Naive thymus-derived CD8-positive, alpha-beta T cell (primary cell): ENCODE data around the gene ITGA7. TPM values are rescaled to one million over a fixed set of nuclear protein-coding genes. Genes with fewer than 3 reads are reported as not detected.

Experiments used
- ATAC-seq, 2 donors: fragments of 150-1000 bp; cut with Tn5 transposase in 1 of 2; sonication (Bioruptor Pico), chemical (Tn5 transposase) in 1 of 2; 1 replicate in 1 of 2; 2 replicates in 1 of 2; pipeline ENCODE4 v1.10.0; 2021; ENCODE audit warnings: mild to moderate bottlenecking in 2 of 2, moderate library complexity in 2 of 2
- POLR2A ChIA-PET: fragments of 350-600 bp; sonication (Branson Sonifier 250); formaldehyde crosslinking; loops from one replicate; lab custom pipeline; 2021; ENCODE audit warnings: antibody characterized with exemption; lab: Charles Lee
- DNase-seq, 10 donors: peaks; one replicate each; pipeline versions ENCODE4 v3.0.0 to v3.0.0-alpha.2; 2020 to 2022
- H3K27ac Mint-ChIP-seq, 10 donors: one replicate each; pipeline ENCODE4 v1.8.0; 2020 to 2022; ENCODE audit warnings: mild to moderate bottlenecking in 10 of 10, mixed read lengths in 10 of 10, moderate library complexity in 4 of 10, inconsistent platforms in 1 of 10
- H3K27me3 Mint-ChIP-seq, 5 donors: one replicate each; pipeline ENCODE4 v1.8.0; 2021 to 2022; ENCODE audit warnings: mixed read lengths in 5 of 5
- H3K36me3 Mint-ChIP-seq, 3 donors: one replicate each; pipeline ENCODE4 v1.8.0; 2020 to 2022; ENCODE audit warnings: mixed read lengths in 3 of 3, mild to moderate bottlenecking in 2 of 3, inconsistent platforms in 1 of 3
- H3K4me1 Mint-ChIP-seq, 4 donors: one replicate each; pipeline ENCODE4 v1.8.0; 2021 to 2022; ENCODE audit warnings: mixed read lengths in 4 of 4
- H3K4me3 Mint-ChIP-seq, 10 donors: one replicate each; pipeline ENCODE4 v1.8.0; 2020 to 2022; ENCODE audit warnings: mild to moderate bottlenecking in 10 of 10, mixed read lengths in 10 of 10, moderate library complexity in 6 of 10, inconsistent platforms in 1 of 10
- H3K9me3 Mint-ChIP-seq, 9 donors: one replicate each; pipeline ENCODE4 v1.8.0; 2020 to 2022; ENCODE audit warnings: mixed read lengths in 9 of 9, mild to moderate bottlenecking in 3 of 9, inconsistent platforms in 1 of 9, moderate library complexity in 1 of 9
- polyA plus RNA-seq, 3 donors: library from polyadenylated mRNA; unstranded; fragments of 300-500 nt; fragmentation: Illumina TruSeq; gene quantifications; one replicate each; pipeline ENCODE4 v1.2.3, GENCODE V29; 2021
- total RNA-seq, 8 experiments: library from RNA in 2 of 8; stranded (reverse) in 2 of 8; gene quantifications; one replicate each; pipeline ENCODE4 v1.2.3 and lab custom pipeline; 2021 to 2026

Gene ITGA7
- total and polyA plus RNA-seq, 5 experiments from 2014 or later = 1.5 to 7.0 (median 3.4) TPM; not detected in 1

DNA sequence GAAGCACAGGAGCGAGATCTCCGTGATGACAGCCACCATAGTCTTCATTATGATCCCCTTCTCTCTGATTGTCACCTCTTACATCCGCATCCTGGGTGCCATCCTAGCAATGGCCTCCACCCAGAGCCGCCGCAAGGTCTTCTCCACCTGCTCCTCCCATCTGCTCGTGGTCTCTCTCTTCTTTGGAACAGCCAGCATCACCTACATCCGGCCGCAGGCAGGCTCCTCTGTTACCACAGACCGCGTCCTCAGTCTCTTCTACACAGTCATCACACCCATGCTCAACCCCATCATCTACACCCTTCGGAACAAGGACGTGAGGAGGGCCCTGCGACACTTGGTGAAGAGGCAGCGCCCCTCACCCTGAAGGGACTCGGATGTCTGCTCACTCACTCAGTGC lies 70.2 kb downstream of the ITGA7 start:
- Mint-ChIP-seq H3K4me1 (peaks cover 12 to 20% (median 15%) of the 10 kb centered on the region in 4 donors), H3K27ac (peak overlapping the region in 6 of 10 donors; percentile 1 to 91 (median 77)), H3K4me3 (peak overlapping the region in 9 of 10 donors; percentile 2 to 72 (median 31)), H3K9me3 (no peaks in the 10 kb centered on the region), H3K36me3 (no peaks in the 10 kb centered on the region), H3K27me3 (peaks cover 6 to 22% (median 15%) of the 10 kb centered on the region in 5 donors)
- ATAC-seq = peak; percentile 87 to 88
- POLR2A ChIA-PET = no interaction called here
- DNase-seq = peak in 4 of 10 donors; percentile 8 to 39 (median 31)

DNA sequence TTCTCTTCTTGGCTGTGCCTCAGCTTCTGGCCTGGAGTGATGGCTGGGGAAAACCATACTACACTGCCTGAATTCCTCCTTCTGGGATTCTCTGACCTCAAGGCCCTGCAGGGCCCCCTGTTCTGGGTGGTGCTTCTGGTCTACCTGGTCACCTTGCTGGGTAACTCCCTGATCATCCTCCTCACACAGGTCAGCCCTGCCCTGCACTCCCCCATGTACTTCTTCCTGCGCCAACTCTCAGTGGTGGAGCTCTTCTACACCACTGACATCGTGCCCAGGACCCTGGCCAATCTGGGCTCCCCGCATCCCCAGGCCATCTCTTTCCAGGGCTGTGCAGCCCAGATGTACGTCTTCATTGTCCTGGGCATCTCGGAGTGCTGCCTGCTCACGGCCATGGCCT lies 70.9 kb downstream of the ITGA7 start, which contains the start of gene OR10P1:
OR10P1 (plus strand) TSS at position 40 of the 400 bp plus-strand sequence; CDS start at position 40, 0 bp downstream.
- no peak for DNase-seq
- peak within 1 kb of the TSS in 9 of 10 donors; percentile 2 to 72 (median 31) for H3K4me3 Mint-ChIP-seq
- H3K27me3 Mint-ChIP-seq = peaks cover 6 to 26% (median 16%) of the 10 kb centered on the region in 5 donors
- no peaks in the 10 kb centered on the region for H3K36me3 Mint-ChIP-seq
- peaks cover 5 to 14% (median 9%) of the 10 kb centered on the region in 4 donors for H3K4me1 Mint-ChIP-seq
- H3K9me3 Mint-ChIP-seq = no peaks in the 10 kb centered on the region
- POLR2A ChIA-PET = no interaction called here
- peak within 1 kb of the TSS in 6 of 10 donors; percentile 1 to 91 (median 77) for H3K27ac Mint-ChIP-seq
- no peak for ATAC-seq

DNA sequence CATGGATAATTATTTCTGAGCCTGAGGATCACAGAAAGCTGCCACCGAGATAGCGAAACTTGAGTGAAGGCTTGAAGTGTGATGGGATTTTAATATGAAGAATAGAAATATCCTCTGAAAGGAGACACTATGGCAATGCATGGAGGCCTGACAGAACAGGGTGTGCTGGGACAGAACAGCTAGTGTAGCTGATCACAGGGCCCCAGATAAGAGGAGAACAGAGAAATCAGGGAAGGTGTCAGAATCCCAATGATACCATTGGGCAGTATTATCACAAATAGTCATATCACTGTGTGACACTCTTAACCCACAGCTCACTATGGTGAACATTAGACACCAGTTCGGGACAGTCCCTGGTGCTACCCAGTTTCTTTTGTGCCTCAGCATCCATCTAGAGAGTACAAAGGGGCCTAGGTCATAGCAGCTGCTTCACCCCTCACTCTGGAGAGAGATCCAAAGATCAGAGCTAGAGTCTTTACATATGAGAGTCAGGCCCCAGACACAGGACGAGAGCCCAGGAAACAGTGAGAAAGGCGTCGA lies 71.5 kb downstream of the ITGA7 start:
- peaks cover 6 to 26% (median 16%) of the 10 kb centered on the region in 5 donors for H3K27me3 Mint-ChIP-seq
- H3K36me3 Mint-ChIP-seq = no peaks in the 10 kb centered on the region
- peaks cover 5 to 9% (median 8%) of the 10 kb centered on the region in 4 donors for H3K4me1 Mint-ChIP-seq
- ATAC-seq = no peak
- DNase-seq = no peak
- no peak overlapping the region for H3K4me3 Mint-ChIP-seq
- peak overlapping the region in 1 of 10 donors; percentile 23 for H3K27ac Mint-ChIP-seq
- POLR2A ChIA-PET = no interaction called here
- no peaks in the 10 kb centered on the region for H3K9me3 Mint-ChIP-seq

Other genes with a start within 250 kb of the ITGA7 start
- gene OR6C70, start 237.8 kb downstream of the ITGA7 start, total RNA-seq = not detected
- not detected for gene OR6C70, start 237.8 kb downstream of the ITGA7 start, polyA plus RNA-seq
- gene OR6C68, start 215.5 kb downstream of the ITGA7 start, total RNA-seq = not detected
- gene OR6C68, start 215.5 kb downstream of the ITGA7 start, polyA plus RNA-seq = not detected
- gene OR6C4, start 158.3 kb downstream of the ITGA7 start, total RNA-seq = not detected
- not detected for gene OR6C4, start 158.3 kb downstream of the ITGA7 start, polyA plus RNA-seq
- gene OR2AP1, start 135.4 kb downstream of the ITGA7 start, total RNA-seq = not detected
- not detected for gene OR2AP1, start 135.4 kb downstream of the ITGA7 start, polyA plus RNA-seq
- gene OR10P1, start 71.0 kb downstream of the ITGA7 start, total RNA-seq = not detected
- not detected for gene OR10P1, start 71.0 kb downstream of the ITGA7 start, polyA plus RNA-seq
- 10 to 100 TPM; 62.9 to 65.7 TPM for gene BLOC1S1, start 8.1 kb upstream of the ITGA7 start, total RNA-seq
- gene BLOC1S1, start 8.1 kb upstream of the ITGA7 start, polyA plus RNA-seq = 100 to 1,000 TPM in 2 of 3 donors, 10 to 100 TPM in 1; 84.3 to 133 (median 117) TPM
- 10 to 100 TPM; 28.8 to 30.4 TPM for gene RDH5, start 12.5 kb upstream of the ITGA7 start, total RNA-seq
- gene RDH5, start 12.5 kb upstream of the ITGA7 start, polyA plus RNA-seq = 1 to 10 TPM in 2 of 3 donors, not detected in 1; 1.0 to 1.4 TPM
- 10 to 100 TPM; 41.0 to 46.5 TPM for gene CD63, start 21.1 kb upstream of the ITGA7 start, total RNA-seq
- 100 to 1,000 TPM; 119 to 412 (median 135) TPM for gene CD63, start 21.1 kb upstream of the ITGA7 start, polyA plus RNA-seq
- 1 to 10 TPM; 5.8 to 7.7 TPM for gene GDF11, start 35.2 kb upstream of the ITGA7 start, total RNA-seq
- gene GDF11, start 35.2 kb upstream of the ITGA7 start, polyA plus RNA-seq = 1 to 10 TPM in 1 of 3 donors, under 1 TPM in 2; 0.82 to 1.5 (median 0.99) TPM
- gene SARNP, start 109.8 kb upstream of the ITGA7 start, total RNA-seq = 10 to 100 TPM; 43.6 to 43.9 TPM
- gene SARNP, start 109.8 kb upstream of the ITGA7 start, polyA plus RNA-seq = 100 to 1,000 TPM in 1 of 3 donors, 10 to 100 TPM in 2; 93.6 to 104 (median 94.0) TPM
- 10 to 100 TPM; 43.2 to 46.8 TPM for gene ORMDL2, start 110.1 kb upstream of the ITGA7 start, total RNA-seq
- gene ORMDL2, start 110.1 kb upstream of the ITGA7 start, polyA plus RNA-seq = 10 to 100 TPM; 71.6 to 92.5 (median 90.3) TPM
- gene DNAJC14, start 121.7 kb upstream of the ITGA7 start, total RNA-seq = 10 to 100 TPM; 34.7 to 35.0 TPM
- gene DNAJC14, start 121.7 kb upstream of the ITGA7 start, polyA plus RNA-seq = 10 to 100 TPM; 31.0 to 39.6 (median 35.5) TPM
- under 1 TPM in 1 of 2 experiments, not detected in 1; 0.55 TPM for gene MMP19, start 135.0 kb upstream of the ITGA7 start, total RNA-seq
- gene MMP19, start 135.0 kb upstream of the ITGA7 start, polyA plus RNA-seq = not detected
- 10 to 100 TPM; 33.1 to 44.4 TPM for gene PYM1, start 220.0 kb upstream of the ITGA7 start, total RNA-seq
- 10 to 100 TPM; 54.4 to 65.7 (median 55.0) TPM for gene PYM1, start 220.0 kb upstream of the ITGA7 start, polyA plus RNA-seq
- gene DGKA, start 223.3 kb upstream of the ITGA7 start, total RNA-seq = 1,000 to 10,000 TPM; 1,302 to 1,328 TPM
- gene DGKA, start 223.3 kb upstream of the ITGA7 start, polyA plus RNA-seq = 100 to 1,000 TPM; 145 to 378 (median 232) TPM